GM18867 (cell line): ENCODE results near the gene GPX3.

Experiments used
- ATAC-seq: cut with Tn5 transposase; IDR thresholded peaks from one replicate; pipeline ENCODE4 v1.9.1; 2021; ENCODE audit warnings: mild to moderate bottlenecking, moderate library complexity; ENCODE audit not compliant: unreplicated experiment

The GPX3 gene

DNA sequence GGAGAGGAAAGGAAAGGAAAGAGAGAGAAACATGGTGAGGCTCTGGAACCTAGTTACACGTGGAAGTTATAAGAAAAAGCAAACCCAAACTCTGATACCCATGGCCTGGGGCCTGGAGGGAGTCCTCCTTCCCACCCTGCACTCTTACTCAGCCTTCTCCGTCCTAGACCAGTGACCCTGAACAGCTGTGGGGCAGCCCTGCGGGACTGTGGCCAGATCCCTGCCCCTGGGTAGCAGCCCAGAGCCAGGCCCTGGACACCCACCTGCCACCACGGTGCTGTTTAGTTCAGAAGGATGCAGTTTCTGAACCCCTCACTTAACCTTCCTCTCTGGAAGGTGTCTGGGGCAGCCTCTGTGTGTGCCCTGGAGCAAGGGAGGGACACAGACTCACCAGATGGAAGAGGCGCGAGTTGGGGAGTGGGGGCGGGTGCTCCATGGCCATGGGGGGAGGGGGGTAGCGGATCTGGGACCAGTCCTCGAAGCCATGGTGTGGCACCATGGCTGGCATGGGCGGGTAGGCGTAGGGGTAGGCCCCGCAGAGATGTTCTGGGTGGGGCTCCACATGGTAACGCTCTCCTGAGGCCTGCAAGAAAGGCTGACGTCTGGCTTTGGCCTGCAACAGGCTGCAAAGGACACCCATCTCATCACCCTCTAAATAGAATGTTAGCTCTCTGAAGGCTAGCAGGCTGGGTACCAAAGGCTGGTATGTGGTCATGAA is 13.0 kb downstream of the GPX3 start:
- no peak for ATAC-seq

DNA sequence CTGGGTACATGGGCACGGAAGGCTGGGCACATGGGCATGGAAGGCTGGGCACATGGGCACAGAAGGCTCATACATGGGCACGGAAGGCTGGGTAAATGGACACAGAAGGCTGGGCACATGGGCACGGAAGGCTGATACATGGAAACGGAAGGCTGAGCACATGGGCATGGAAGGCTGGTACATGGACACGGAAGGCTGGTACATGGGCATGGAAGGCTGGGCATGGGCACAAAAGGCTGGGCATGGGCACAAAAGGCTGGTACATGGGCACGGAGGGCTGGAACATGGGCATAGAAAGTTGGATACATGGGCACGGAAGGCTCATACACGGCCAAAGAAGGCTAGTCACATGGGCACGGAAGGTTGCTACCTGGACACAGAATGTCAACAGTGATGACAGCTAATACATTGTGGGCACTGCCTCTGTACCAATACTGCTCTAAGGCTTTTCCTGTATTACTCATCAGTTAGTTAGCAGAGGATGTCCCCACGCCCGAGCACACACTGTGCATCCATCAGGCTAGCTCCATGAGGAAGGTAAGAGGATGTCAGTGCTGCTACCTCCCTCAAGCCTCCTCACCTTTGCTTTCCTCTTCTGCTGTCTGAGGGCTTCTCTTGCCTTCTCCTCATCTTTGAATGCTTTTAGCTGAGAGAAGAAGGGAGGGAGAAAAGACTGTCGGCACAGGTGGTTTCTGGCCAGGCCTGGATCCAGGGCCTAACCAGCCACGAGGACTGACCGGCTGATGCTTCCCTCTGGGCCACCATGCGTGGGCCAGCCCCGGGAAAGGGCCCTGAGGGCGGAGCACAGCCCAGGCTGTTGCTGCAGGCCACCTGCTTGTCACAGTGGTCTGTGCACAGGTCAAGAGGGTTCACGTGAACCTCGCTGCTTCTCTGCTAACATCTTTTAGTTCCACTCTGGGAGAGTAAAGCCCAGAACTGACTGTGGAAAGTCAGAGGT is 14.3 kb downstream of the GPX3 start:
- ATAC-seq, result no peak

DNA sequence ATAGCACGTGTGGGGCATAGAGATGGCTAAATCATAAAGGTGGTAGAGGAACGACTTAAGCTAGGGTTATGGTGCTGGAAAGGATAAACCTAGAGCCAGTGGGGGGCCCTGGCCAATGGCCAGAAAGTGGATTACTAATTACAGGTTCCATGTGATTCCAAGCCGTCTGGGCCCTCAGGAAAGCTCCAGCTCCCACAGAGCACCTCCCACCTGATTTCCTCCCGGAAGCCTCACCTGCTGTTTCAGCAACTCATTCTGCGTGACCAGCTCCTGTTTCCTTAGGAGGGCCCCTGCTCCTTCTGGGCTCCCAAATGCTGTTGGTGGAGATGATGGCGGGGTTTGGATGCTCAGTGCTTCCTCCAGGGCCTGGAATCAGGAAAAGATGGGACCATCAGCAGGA is 16.2 kb downstream of the GPX3 start:
- ATAC-seq, result no peak

DNA sequence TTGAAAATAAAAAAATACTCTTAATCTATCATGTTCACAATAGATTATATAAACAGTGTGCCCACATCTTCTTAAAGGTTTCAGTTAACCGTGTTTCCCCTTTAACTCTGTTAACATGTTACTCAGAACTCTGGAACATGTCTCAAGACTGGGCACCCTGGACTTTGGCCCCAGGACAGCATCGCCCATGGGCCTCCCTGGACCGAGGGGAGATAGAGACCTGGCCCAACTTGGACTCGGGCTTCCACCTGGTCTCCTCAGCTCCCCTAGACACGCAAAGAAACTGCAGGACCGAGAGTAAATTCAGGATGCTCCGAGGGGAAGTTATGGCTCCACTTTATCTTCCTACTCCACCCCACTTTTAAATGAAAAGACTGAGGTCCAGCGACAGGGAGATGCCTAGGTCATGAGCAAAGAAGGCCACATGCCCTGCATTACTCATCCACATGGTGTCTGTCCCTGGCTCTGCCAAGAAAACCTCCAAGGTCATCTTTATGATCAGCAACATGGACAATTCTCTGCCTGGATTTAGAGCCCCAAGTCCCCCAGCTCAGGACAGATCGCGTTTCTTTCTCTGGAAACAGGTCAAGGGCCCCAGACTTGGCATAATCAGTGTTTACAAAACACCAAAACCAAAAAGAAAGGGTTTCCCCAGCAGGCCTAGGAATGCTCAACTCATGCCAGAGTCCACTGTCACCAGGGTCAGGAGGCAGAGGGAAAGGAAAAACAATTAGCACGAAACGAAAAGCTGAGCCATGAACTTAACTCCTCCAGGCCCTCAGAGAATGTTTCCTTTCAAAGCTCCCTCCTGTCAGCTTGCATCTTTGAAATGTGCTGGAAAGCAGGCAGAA is 17.4 kb downstream of the GPX3 start:
- no peak for ATAC-seq

DNA sequence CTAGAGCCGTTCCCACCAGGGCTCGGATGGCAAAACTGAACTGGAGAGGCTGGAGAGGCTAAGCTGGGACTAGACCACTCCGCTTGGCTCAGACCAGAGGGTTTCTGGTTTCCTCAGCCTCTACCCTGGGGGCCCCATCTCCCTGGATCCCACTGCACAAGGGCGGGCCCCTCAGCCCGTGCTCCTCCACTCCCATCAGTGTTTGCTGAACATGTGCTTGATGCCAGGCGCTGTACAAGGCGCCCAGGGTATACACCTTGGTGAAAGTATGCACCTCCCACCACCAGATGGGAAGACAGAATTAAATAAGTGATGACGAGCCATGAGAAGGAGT is 18.0 kb downstream of the GPX3 start:
- ATAC-seq, result no peak

DNA sequence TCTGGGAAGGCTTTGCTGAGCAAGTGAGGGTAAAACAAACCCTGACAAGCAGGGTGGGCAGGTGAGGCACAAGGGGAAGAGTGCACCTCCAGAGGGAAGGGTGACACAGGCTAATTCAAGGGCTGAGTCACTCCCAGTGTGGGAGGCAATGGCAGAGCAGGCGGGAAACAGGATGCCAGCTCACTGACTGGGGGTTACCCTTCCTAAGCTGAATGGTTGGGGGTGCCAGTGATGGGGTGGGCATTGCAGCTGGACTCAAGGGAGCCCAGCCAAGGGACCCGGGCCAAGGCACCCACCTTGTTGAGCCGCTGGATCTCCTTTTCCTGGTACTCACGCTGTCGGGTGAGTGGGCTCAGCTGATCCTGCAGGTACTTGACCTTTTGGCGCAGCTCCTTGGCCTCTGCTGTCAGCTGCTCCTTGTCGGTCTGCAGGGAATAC is 18.4 kb downstream of the GPX3 start:
- ATAC-seq, result no peak

DNA sequence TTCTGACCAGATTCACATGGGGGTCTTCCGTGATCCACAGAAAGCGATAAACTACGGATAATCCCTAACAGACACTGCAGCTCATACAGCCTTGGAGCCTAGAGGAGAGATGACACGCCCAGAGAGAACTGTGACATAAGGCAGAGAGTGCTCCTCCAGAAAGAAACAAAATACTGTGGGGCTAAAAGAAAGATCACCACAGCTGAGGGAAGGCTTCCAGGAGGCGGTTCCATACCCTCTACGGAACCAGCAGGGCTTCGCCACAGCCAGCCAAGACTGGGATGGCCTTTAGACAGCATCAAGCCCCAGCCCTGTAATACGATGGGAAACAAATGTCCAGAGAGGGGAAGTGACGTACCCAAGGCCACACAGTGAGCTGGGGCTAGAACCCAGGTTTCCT is 19.3 kb downstream of the GPX3 start:
- ATAC-seq, result no peak

DNA sequence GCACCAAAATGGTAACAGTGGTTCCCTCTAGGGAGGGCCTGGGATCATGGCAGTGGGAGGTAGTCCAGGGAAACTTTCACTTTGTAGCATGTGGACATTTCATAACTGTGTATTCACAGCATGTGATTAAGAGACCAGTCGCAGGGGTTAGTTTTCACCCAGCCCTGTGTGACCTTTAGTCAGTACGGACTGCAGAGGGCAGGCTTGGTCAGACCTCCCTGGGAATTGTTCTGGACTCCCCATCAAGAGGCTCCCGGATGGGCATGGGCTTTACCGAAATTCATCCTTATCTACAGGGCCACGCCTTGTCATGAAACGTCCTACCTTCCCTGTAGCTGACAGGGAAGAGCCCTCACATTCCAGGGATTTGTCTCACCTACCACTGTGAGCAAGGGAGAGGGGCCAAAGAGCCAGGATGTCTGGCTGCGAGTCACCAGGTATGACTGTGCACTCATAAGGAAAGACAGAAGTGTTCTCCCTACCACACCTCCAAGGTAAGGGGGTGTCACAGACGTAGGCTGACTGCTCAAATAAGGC is 19.9 kb downstream of the GPX3 start:
- ATAC-seq, result no peak

DNA sequence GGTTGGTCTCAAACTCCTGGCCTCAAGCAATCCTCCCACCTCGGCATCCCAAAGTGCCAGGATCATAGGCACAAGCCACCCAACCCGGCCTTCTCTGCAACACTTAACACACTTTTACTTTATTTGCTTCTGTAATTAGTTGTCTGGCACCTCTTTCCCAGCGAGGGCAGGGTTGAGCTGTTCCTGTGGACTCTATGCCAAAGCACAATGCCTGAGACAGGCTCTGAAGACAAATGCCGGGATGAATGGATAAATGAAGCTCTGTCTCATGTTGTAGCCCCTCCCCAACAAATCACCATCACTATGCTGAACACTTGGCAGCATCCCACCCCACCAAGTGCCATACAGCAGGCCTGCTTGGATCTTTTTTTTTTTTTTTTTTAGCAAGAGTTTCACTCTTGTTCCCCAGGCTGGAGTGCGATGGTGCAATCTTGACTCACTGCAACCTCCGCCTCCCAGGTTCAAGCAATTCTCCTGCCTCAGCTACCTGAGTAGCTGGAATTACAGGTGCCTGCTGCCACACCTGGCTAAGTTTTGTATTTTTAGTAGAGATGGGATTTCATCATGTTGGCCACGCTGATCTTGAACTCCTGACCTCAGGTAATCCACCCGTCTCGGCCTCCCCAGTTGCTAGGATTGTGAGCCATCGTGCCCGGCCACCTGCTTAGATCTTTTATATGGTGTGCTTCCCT is 21.3 kb downstream of the GPX3 start:
- ATAC-seq, result no peak

DNA sequence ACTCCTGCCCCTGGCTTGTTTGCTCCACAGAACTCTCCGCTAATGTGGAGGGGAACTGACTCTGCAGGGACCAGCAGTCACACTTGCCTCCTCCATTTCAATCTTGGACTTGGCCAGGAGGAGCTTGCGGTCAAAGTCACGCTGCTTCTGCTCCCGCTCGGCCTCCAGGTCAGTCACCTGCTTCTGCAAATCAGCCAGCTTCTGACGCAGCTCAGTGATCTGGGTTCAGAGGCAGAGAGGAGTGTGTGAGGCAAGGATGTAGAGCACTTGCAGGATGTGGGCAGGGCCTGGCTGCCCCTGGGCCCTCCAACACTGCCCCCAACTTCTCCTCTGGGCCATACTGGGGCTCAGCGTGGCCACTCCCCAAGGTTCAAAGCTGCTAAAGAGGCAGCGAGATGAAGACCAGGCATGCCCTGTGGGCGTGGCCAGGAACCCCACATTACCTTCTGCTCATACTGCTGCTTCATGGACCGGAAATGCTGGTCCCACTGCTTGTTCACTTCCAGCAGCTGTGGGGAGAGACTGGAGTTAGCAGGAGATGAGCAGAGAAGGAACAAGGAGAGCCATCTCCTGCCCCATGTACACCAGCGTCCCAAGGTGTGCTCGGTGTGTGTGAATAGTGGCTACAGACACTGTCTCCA is 22.2 kb downstream of the GPX3 start:
- ATAC-seq, result no peak

DNA sequence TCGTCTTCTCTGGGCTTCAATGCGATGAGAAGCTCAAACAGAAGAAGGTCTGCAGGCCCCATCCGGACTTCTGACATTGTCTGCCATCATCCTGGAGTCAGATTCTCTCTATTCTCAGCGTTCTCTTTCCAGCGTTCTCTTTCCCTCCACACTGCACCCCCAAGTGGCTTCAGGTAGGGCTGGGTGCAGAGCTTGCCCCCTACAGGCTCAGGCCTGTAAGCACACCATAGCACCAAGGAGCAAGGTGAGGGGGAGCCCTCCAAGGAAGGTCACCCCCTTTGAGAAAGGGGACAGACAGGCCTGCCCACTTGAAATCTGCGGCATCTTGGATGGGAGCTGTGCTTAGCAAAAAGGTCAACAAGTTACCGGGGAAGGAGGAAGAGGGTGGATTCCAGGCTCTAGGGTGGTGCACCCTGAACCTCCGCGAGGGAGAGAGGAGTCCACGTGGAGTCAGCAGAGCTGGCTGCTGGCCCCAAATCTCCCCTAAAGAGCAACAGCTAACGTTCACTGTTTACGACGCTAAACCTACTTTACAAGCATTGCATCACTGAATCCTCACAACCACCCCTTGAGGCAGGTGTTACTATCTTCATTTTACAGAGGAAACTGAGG is 27.5 kb downstream of the GPX3 start:
- peak; percentile 60 for ATAC-seq

DNA sequence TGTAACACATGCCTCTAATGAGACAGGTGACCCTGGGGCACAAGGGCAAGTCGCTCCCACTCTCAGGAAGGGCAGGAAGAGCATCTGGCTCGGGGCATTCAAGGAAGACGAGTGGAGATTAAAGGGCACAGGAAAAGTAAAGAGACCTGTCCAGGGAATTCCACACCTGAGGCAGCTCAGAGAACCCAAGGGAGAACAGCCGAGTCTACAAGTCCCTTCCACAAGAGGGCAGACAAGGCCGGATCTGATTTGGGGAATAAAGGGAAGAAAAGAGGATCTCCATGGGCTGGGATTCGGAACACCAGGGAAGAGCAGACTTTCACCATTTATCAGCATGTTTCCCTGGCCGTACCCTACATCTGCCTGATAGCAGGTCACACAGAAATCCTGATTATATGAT is 28.1 kb downstream of the GPX3 start:
- ATAC-seq, result no peak

DNA sequence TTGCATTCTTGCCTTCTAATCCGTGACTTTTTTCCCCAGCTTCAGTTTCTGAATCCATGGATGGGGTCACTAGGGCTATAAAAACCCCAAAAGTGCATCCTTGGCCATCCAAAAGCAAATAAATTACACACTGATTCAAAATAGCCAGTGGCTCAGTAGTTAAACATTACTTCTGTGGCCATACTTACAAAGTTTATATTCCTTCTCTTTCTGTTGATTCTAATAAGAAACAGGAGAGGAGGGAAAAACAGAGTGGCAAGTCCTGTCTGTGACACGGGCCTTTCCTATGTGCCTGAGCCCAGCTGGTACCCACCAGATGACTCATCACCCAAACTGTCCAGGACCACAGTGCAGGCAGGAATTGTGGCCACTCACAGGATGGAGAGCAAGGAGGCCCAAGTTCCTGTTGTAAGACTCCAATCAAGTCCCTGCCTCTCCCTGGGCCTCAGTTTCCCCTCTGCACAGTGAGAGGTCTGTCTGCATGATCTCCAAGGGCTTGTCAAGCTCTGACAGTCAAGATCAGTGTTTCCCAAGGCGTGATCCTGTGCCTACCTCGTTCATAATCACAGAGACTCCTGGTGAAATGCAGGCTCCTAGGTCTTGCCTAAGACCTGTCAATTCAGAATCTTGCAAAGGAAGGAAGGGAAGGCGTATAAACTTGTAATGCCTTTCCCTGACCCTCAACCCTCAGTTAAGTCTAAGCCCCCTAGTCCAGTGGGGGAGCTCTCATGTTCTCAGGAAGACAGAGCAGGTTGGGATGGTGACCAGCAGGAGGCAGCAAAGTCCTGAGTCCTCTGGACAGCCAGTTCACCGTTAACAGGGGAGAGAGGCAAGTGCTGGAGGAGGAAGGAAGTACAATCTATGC is 30.9 kb downstream of the GPX3 start:
- peak; percentile 71 for ATAC-seq

DNA sequence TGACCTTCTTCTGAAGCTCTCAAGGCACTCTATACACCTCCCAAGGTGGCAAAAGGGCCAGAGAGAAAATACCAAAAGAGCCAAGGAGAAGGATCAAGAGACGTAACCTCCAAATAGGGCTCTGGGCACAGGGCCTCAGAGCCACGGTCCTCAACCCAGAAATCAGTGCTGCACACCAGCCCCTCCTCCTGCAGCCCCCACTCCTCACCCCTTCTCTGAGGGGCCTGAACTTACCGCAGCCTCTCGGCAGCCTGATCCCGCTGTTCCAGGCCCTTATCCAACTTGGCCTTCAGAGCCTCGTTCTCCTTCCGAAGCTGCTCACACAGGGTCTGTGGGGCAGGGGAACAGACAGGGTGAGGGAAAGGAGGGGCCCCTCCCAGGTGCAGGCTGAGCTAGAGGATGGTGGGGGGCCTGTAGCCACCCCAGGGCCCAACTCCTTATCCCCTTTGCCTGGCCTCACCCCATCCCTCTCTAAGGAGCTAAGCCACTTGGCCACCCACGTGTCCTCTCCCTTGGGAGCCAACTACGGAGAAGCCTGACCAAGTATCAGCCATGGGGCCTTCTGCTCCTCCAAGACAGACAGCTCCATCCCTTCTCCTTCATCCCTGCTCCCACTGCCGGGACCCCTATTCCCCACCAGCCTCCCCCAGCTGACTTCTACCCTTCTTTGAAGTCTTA is 31.7 kb downstream of the GPX3 start:
- no peak for ATAC-seq

DNA sequence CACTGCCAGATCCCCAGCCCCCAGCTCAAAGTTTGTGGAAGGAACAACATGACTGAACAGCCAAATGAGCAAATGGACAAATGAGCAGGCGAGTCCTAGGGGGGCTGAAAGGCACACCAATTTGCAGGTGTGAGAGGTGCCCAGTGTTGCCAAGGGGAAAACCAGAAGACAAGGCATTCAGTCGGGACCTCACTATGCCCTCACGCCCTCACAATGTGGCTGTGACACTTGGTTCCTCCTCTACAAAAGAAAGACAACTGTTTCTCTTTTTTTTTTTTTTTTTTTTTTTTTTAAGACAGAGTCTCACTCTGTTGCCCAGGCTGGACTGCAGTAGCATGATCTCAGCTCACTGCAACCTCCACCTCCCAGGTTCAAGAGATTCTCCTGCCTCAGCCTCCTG is 32.4 kb downstream of the GPX3 start:
- ATAC-seq, result no peak

DNA sequence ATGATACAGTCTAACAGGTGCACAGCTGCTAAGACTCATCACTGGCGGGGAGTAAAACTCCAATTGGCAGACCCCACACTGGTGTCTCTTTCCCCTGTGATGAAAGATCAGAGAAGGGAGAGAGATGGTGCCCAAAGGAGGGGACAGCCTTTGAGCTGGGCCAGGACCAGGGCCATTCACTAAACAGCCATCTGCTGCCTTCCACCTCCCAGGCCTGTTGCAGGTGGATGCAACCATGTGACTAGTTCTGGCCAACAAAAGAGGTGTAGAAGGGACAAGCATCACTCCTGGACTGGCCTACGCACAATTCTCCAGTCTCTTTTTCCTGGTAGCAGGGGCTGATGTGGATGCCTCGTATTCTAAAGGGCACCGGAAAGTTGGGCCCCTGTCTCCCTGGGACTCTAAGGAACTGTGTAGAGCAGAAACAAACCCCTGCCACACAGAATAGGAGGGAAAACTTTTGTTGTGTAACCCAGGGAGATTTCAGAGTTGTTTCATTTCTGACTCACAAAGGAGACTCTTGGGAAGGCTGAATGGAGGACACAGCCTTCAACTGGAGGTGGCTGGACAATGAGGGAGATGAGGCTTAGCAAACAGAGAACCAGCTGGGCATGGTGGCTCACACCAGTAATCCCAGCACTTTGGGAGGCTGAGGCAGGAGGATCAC is 33.5 kb downstream of the GPX3 start:
- no peak for ATAC-seq

DNA sequence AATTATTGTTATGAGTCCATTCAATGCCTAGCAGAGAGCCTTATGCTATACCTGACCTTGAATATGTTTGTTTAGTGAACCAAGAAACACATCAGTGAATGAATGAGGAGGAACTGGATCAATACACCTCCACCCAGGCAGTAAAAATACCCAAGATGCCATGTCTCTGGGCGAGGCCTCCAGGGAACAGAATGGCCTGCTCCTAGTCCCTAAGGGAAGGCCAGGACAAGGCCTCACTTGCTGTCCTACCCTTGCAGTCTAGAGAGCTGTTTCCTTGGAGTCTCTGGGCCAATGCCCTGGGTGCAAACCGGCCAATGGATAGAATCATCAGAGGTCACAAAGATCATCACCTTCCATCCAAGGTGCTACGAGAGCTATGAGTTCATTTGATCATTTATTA is 34.3 kb downstream of the GPX3 start:
- ATAC-seq, result no peak

DNA sequence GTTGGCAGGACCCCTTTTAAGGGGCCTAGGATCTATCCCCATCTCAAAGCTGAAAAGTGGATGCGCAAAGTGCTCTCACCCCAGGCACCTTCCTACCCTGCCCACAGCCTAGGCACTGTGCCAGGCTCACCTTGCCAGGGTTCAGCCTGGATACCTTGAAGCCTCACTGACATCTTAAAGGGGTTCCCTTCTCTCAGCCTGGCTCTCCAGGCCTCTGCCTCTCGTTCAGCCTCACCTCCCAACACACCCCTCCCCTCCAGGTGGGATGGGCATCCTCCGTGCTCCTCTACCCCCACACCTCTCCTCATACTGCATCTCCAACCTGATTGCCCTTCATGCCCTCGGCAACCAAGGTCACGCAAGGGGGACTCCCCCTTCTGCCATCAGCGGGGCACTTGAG is 34.9 kb downstream of the GPX3 start:
- ATAC-seq, result no peak
